CD14-positive monocyte (primary cell): ENCODE measurements around the gene SBSN. TPM values are rescaled to one million over a fixed set of nuclear protein-coding genes. Genes with fewer than 3 reads are reported as not detected.

Experiments used
- DNase-seq, 3 donors: peaks; one replicate each; pipeline ENCODE4 v3.0.0-alpha.2; 2011 to 2022
- H2AFZ ChIP-seq: 2 replicates; pipeline ENCODE4 v1.6.0; 2012; ENCODE audit warnings: mild to moderate bottlenecking, low read depth, low read length, inconsistent platforms; ENCODE audit not compliant: insufficient read depth, poor library complexity, severe bottlenecking
- H3K27ac ChIP-seq, 2 donors: 1 replicate in 1 of 2; 2 replicates in 1 of 2; pipeline ENCODE4 v1.5.1; 2012 to 2013; ENCODE audit warnings: low read length in 2 of 2, control low read depth in 1 of 2, inconsistent platforms in 1 of 2, low read depth in 1 of 2, mild to moderate bottlenecking in 1 of 2
- H3K27me3 ChIP-seq, 2 donors: one replicate each; pipeline versions ENCODE4 v1.6.0 to v1.6.1; 2011 to 2013; ENCODE audit warnings: low read length in 2 of 2; ENCODE audit not compliant: control insufficient read depth in 2 of 2, insufficient read depth in 2 of 2
- H3K36me3 ChIP-seq, 2 donors: replicated peaks in 1 of 2; 1 replicate in 1 of 2; 2 replicates in 1 of 2; pipeline versions ENCODE4 v1.5.1 to v1.6.1; 2012 to 2013; ENCODE audit warnings: low read length in 2 of 2, control low read depth in 1 of 2, inconsistent platforms in 1 of 2, mild to moderate bottlenecking in 1 of 2; ENCODE audit not compliant: insufficient read depth in 2 of 2, control insufficient read depth in 1 of 2
- H3K4me1 ChIP-seq, 2 donors: 1 replicate in 1 of 2; 2 replicates in 1 of 2; pipeline versions ENCODE4 v1.5.1 to v1.6.1; 2012 to 2013; ENCODE audit warnings: low read length in 2 of 2, control low read depth in 1 of 2, inconsistent platforms in 1 of 2, mild to moderate bottlenecking in 1 of 2, moderate library complexity in 1 of 2; ENCODE audit not compliant: insufficient read depth in 2 of 2, control insufficient read depth in 1 of 2
- H3K4me2 ChIP-seq: replicated peaks from 2 replicates; pipeline ENCODE3; 2012; ENCODE audit warnings: low read length, moderate library complexity, mild to moderate bottlenecking; ENCODE audit not compliant: poor library complexity, severe bottlenecking; ENCODE audit errors: extremely low read depth
- H3K4me3 ChIP-seq, 3 experiments: fragments of 200-600 bp in 1 of 3; sonication (generic) in 1 of 3; replicated peaks in 1 of 3; 1 replicate in 2 of 3; 2 replicates in 1 of 3; pipeline ENCODE4 v1.5.1; 2011 to 2013; ENCODE audit warnings: low read length in 3 of 3, mild to moderate bottlenecking in 3 of 3, control low read depth in 2 of 3, low read depth in 2 of 3, inconsistent platforms in 1 of 3, moderate library complexity in 1 of 3
- H3K79me2 ChIP-seq: 2 replicates; pipeline ENCODE4 v1.6.0; 2012; ENCODE audit warnings: mild to moderate bottlenecking, control low read depth, inconsistent platforms, low read length, moderate library complexity; ENCODE audit not compliant: insufficient read depth
- H3K9ac ChIP-seq: 2 replicates; pipeline ENCODE4 v1.6.0; 2017; ENCODE audit warnings: low read length, mild to moderate bottlenecking; ENCODE audit not compliant: insufficient read depth, poor library complexity, severe bottlenecking
- H3K9me3 ChIP-seq, 2 donors: replicated peaks in 1 of 2; 1 replicate in 1 of 2; 2 replicates in 1 of 2; pipeline versions ENCODE4 v1.5.1 to v1.6.1; 2012 to 2013; ENCODE audit warnings: low read length in 2 of 2, control low read depth in 1 of 2; ENCODE audit not compliant: control insufficient read depth in 1 of 2, insufficient read depth in 1 of 2
- H4K20me1 ChIP-seq: 2 replicates; pipeline ENCODE4 v1.6.0; 2012; ENCODE audit warnings: mild to moderate bottlenecking, low read length, control low read depth, moderate library complexity; ENCODE audit not compliant: insufficient read depth
- H3K27ac Mint-ChIP-seq, 7 donors: one replicate each; pipeline ENCODE4 v1.8.0; 2020; ENCODE audit warnings: mild to moderate bottlenecking in 7 of 7, mixed read lengths in 7 of 7, moderate library complexity in 6 of 7, inconsistent platforms in 2 of 7
- H3K27me3 Mint-ChIP-seq, 3 donors: one replicate each; pipeline ENCODE4 v1.8.0; 2021 to 2022; ENCODE audit warnings: low read depth in 3 of 3, mild to moderate bottlenecking in 3 of 3, mixed read lengths in 3 of 3, moderate library complexity in 3 of 3, inconsistent platforms in 1 of 3
- H3K36me3 Mint-ChIP-seq, 2 donors: one replicate each; pipeline ENCODE4 v1.8.0; 2020; ENCODE audit warnings: mixed read lengths in 2 of 2, inconsistent platforms in 1 of 2, mild to moderate bottlenecking in 1 of 2
- H3K4me1 Mint-ChIP-seq: one replicate; pipeline ENCODE4 v1.8.0; 2020; ENCODE audit warnings: mild to moderate bottlenecking, mixed read lengths
- H3K4me3 Mint-ChIP-seq, 2 donors: one replicate each; pipeline ENCODE4 v1.8.0; 2020; ENCODE audit warnings: mild to moderate bottlenecking in 2 of 2, mixed read lengths in 2 of 2, moderate library complexity in 1 of 2
- H3K9me3 Mint-ChIP-seq, 7 donors: one replicate each; pipeline ENCODE4 v1.8.0; 2020 to 2022; ENCODE audit warnings: mixed read lengths in 7 of 7, mild to moderate bottlenecking in 6 of 7, moderate library complexity in 6 of 7, inconsistent platforms in 2 of 7
- CTCF ChIP-seq: fragments of 200-600 bp; IDR thresholded peaks from one replicate; pipeline ENCODE4 v1.8.0; 2022; ENCODE audit warnings: antibody characterized with exemption, mild to moderate bottlenecking
- WGBS: methylation state at CpG from one replicate; pipeline ENCODE4 v1.1.5; 2013; ENCODE audit warnings: missing lambda C conversion rate; ENCODE audit not compliant: insufficient coverage; 5-methylcytosine and 5-hydroxymethylcytosine counted together
- intact Hi-C, 2 donors: fragments of 100-400 bp; cut with micrococcal nuclease; formaldehyde crosslinking; loops; one replicate each; pipeline versions ENCODE4 v1.15.0 to v1.15.1; 2023
- polyA plus RNA-seq, 3 donors: library from polyadenylated mRNA; depleted of rRNA in 1 of 3; unstranded in 2 of 3; stranded (reverse) in 1 of 3; fragments of 300-500 nt in 2 of 3; fragments of >200 nt in 1 of 3; fragmentation: Illumina TruSeq in 2 of 3; gene quantifications; 1 replicate in 2 of 3; 2 replicates in 1 of 3; pipeline ENCODE4 v1.2.3, GENCODE V29; 2012 to 2021

The SBSN gene
- polyA plus RNA-seq, 3 donors, result not detected

GRCh38 chr19:35483089-35483488 lies 45.0 kb downstream of the SBSN start:
- peaks cover 6 to 16% (median 12%) of the 10 kb centered on the region in 3 donors for H3K27me3 Mint-ChIP-seq
- Histone ChIP-seq H3K36me3 (no peaks in the 10 kb centered on the region), H2AFZ (no peak overlapping the region), H3K4me2 (no peak overlapping the region), H4K20me1 (no peaks in the 10 kb centered on the region), H3K9me3 (no peaks in the 10 kb centered on the region), H3K27me3 (peaks cover 0 to 7% of the 10 kb centered on the region in 2 donors), H3K27ac (no peak overlapping the region), H3K9ac (no peak overlapping the region), H3K79me2 (no peaks in the 10 kb centered on the region), H3K4me3 (no peak overlapping the region), H3K4me1 (no peaks in the 10 kb centered on the region)
- no peak for TF ChIP-seq CTCF
- no peak for DNase-seq
- H3K36me3 Mint-ChIP-seq, result no peaks in the 10 kb centered on the region
- H3K9me3 Mint-ChIP-seq, result peaks cover 0 to 1% (median 0%) of the 10 kb centered on the region in 7 donors
- WGBS, result 83% methylated on average over 1 of the region's 5 CpGs
- no peak overlapping the region for H3K4me3 Mint-ChIP-seq
- intact Hi-C loops, result no loop called here
- no peak overlapping the region for H3K27ac Mint-ChIP-seq
- no peaks in the 10 kb centered on the region for H3K4me1 Mint-ChIP-seq

- WGBS, result 89% methylated on average over 2 of the region's 21 CpGs
- DNase-seq, result no peak
These were observed 49.1 kb downstream of the SBSN start for GRCh38 chr19:35478794-35479677.

More at GRCh38 chr19:35478794-35479677, 49.1 kb downstream of the SBSN start:
- Mint-ChIP-seq H3K4me1 (no peaks in the 10 kb centered on the region), H3K27me3 (peaks cover 6 to 8% (median 8%) of the 10 kb centered on the region in 3 donors), H3K9me3 (peaks cover 0 to 1% (median 0%) of the 10 kb centered on the region in 7 donors), H3K27ac (no peak overlapping the region), H3K4me3 (no peak overlapping the region), H3K36me3 (no peaks in the 10 kb centered on the region)
- H3K4me3 ChIP-seq, result no peak overlapping the region
- H3K4me1 ChIP-seq, result no peaks in the 10 kb centered on the region
- H3K27me3 ChIP-seq, result no peaks in the 10 kb centered on the region
- no peaks in the 10 kb centered on the region for H4K20me1 ChIP-seq
- H3K9ac ChIP-seq, result no peak overlapping the region
- no peak for TF ChIP-seq CTCF
- H3K9me3 ChIP-seq, result no peaks in the 10 kb centered on the region
- H3K27ac ChIP-seq, result no peak overlapping the region
- H3K36me3 ChIP-seq, result no peaks in the 10 kb centered on the region
- intact Hi-C loops, result no loop called here
- H3K79me2 ChIP-seq, result no peaks in the 10 kb centered on the region
- no peak overlapping the region for H3K4me2 ChIP-seq
- no peak overlapping the region for H2AFZ ChIP-seq
